Chondrocyte (in vitro differentiated cells): ENCODE results near the gene NHEJ1. TPM values are rescaled to one million over a fixed set of nuclear protein-coding genes. Genes with fewer than 3 reads are reported as not detected.

Source experiments
- DNase-seq: peaks from one replicate; pipeline ENCODE4 v3.0.0; 2021; ENCODE audit warnings: mixed read lengths, low spot score
- H3K27ac Mint-ChIP-seq: one replicate; pipeline ENCODE4 v1.8.0; 2021; ENCODE audit warnings: mild to moderate bottlenecking, moderate library complexity, mixed read lengths; ENCODE audit not compliant: unreplicated experiment
- H3K27me3 Mint-ChIP-seq: 2 replicates; pipeline ENCODE4 v1.8.0; 2021; ENCODE audit warnings: low read depth, mixed read lengths
- H3K36me3 Mint-ChIP-seq: 2 replicates; pipeline ENCODE4 v1.8.0; 2021; ENCODE audit warnings: low read depth, mixed read lengths
- H3K4me1 Mint-ChIP-seq: 2 replicates; pipeline ENCODE4 v1.8.0; 2021; ENCODE audit warnings: low read depth, mild to moderate bottlenecking, mixed read lengths
- H3K4me3 Mint-ChIP-seq: one replicate; pipeline ENCODE4 v1.8.0; 2021; ENCODE audit warnings: mild to moderate bottlenecking, moderate library complexity, mixed read lengths; ENCODE audit not compliant: unreplicated experiment
- H3K9me3 Mint-ChIP-seq: 2 replicates; pipeline ENCODE4 v1.8.0; 2021; ENCODE audit warnings: low read depth, mixed read lengths
- CTCF ChIP-seq: fragments of 200-600 bp; sonication (generic); IDR thresholded peaks from 2 replicates; pipeline ENCODE4 v1.5.0; 2021; ENCODE audit warnings: antibody characterized with exemption, mild to moderate bottlenecking, moderate library complexity
- total RNA-seq: library from RNA; stranded (reverse); gene quantifications from 3 replicates; pipeline ENCODE4 v1.2.1, GENCODE V29; 2021

The NHEJ1 gene
- total RNA-seq, 1 donor from 2014 or later, result 13.3 TPM

GRCh38 chr2:219082332-219082958 is 78.2 kb downstream of the NHEJ1 start:
- Mint-ChIP-seq H3K27ac (no peak overlapping the region), H3K27me3 (no peaks in the 10 kb centered on the region), H3K9me3 (no peaks in the 10 kb centered on the region), H3K36me3 (no peaks in the 10 kb centered on the region), H3K4me3 (no peak overlapping the region), H3K4me1 (no peaks in the 10 kb centered on the region)
- no peak for TF ChIP-seq CTCF
- DNase-seq, result no peak

- Mint-ChIP-seq H3K9me3 (no peaks in the 10 kb centered on the region), H3K27me3 (no peaks in the 10 kb centered on the region), H3K36me3 (peaks cover 6% of the 10 kb centered on the region), H3K4me1 (no peaks in the 10 kb centered on the region), H3K27ac (no peak overlapping the region), H3K4me3 (no peak overlapping the region)
- no peak for DNase-seq
- TF ChIP-seq CTCF, result no peak
Measured at GRCh38 chr2:219081701-219082331, 78.8 kb downstream of the NHEJ1 start.

GRCh38 chr2:219081096-219081495 is 79.5 kb downstream of the NHEJ1 start:
- Mint-ChIP-seq H3K4me3 (no peak overlapping the region), H3K27me3 (no peaks in the 10 kb centered on the region), H3K9me3 (no peaks in the 10 kb centered on the region), H3K36me3 (peaks cover 7% of the 10 kb centered on the region), H3K27ac (no peak overlapping the region), H3K4me1 (no peaks in the 10 kb centered on the region)
- no peak for DNase-seq
- no peak for TF ChIP-seq CTCF

- DNase-seq, result no peak
- Mint-ChIP-seq H3K4me3 (no peak overlapping the region), H3K36me3 (peaks cover 10% of the 10 kb centered on the region), H3K4me1 (no peaks in the 10 kb centered on the region), H3K27ac (no peak overlapping the region), H3K27me3 (no peaks in the 10 kb centered on the region), H3K9me3 (no peaks in the 10 kb centered on the region)
- TF ChIP-seq CTCF, result no peak
Measured at GRCh38 chr2:219079417-219079816, 81.2 kb downstream of the NHEJ1 start.

- DNase-seq, result no peak
- no peaks in the 10 kb centered on the region for H3K9me3 Mint-ChIP-seq
- no peaks in the 10 kb centered on the region for H3K4me1 Mint-ChIP-seq
- no peak overlapping the region for H3K27ac Mint-ChIP-seq
- no peaks in the 10 kb centered on the region for H3K27me3 Mint-ChIP-seq
- peaks cover 13% of the 10 kb centered on the region for H3K36me3 Mint-ChIP-seq
- no peak overlapping the region for H3K4me3 Mint-ChIP-seq
- TF ChIP-seq CTCF, result no peak
Measured at GRCh38 chr2:219078951-219079350, 81.7 kb downstream of the NHEJ1 start.
